Loucy (cell line): ENCODE results near the gene BACE2.

Source experiments
- CTCF ChIP-seq: fragments of 200-600 bp; sonication (generic); conservative IDR thresholded peaks from 2 replicates; pipeline ENCODE4 v1.5.1; 2014; ENCODE audit warnings: mild to moderate bottlenecking, antibody characterized with exemption, low read length
- EZH2phosphoT487 ChIP-seq: fragments of 200-600 bp; IDR thresholded peaks from 2 replicates; pipeline ENCODE4 v1.6.1; 2018; ENCODE audit warnings: antibody characterized with exemption, mild to moderate bottlenecking, moderate library complexity, borderline replicate concordance

- no peak for TF ChIP-seq CTCF
- no peak for TF ChIP-seq EZH2phosphoT487
Observed at GRCh38 chr21:41201385-41201784, 33.4 kb downstream of the BACE2 start.
